ENCODE results near the gene PAX8. TPM values are rescaled to one million over a fixed set of nuclear protein-coding genes. Genes with fewer than 3 reads are reported as not detected.

PAX8 gene
- total and polyA plus RNA-seq, 2 experiments from 2014 or later, result 0.21 to 0.32 TPM

DNA sequence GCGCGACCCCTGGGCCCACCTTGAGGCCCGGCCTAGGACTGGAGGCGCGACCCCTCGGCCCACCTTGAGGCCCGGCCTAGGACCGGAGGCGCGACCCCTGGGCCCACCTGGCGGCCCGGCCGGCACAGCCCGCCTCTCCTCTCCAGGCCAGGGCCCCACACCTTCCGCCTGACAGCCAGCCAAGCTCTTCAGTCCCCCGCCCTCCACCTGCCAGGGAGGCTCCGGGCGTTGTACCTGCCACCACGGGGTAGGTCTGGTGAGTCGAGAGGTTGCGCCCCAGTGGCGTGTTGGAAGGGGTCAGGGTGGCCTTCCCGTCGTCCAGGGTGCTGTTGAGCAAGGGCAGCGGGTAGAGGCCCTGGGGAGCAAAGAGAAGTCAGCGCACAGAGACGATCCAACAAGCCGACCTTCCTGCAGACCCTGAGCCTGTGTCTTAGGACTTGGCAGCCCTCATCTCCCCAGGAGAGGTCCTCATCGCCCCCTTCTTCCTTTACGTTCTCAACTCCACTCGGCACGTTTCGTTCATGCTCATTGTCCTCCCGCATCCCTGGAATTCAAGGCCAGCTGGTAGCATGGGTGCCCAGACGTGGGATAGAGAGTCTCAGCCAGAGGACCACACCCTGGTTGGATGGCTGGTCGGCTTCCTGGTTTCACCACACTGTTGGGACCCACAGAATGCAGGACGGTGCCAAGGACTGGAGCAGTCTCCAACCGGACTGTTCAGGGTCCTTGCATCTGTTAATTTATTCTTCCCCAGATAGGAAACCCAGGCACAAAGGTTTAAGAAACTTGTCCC lies 42.2 kb downstream of the PAX8 start:
- H3K36me3 ChIP-seq (ENCODE audit: insufficient read depth), result no peaks in the 10 kb centered on the region
- peak overlapping the region; percentile 57; the same call in 1 of the 2 replicates for H3K4me3 ChIP-seq
- H3K27me3 ChIP-seq (ENCODE audit: insufficient read depth), result no peaks in the 10 kb centered on the region
- H3K4me2 ChIP-seq, result no peak overlapping the region
- no peak for ATAC-seq
- H2AFZ ChIP-seq, result no peak overlapping the region
- no peak overlapping the region for H3K27ac ChIP-seq (ENCODE audit: low read depth)
- no peaks in the 10 kb centered on the region for H3F3A ChIP-seq (replicated peaks; ENCODE audit: low read depth)
- peaks cover 5% of the 10 kb centered on the region for H3K27me3 Mint-ChIP-seq (ENCODE audit: insufficient read depth, low read depth, poor library complexity)
- DNase-seq (ENCODE audit: low spot score), result no peak
- no peaks in the 10 kb centered on the region for H4K20me1 ChIP-seq (replicated peaks; ENCODE audit: insufficient read depth)
- no peaks in the 10 kb centered on the region for H3K4me1 ChIP-seq (ENCODE audit: insufficient read depth)
- H3K27ac Mint-ChIP-seq, result no peak overlapping the region
- H3K79me2 ChIP-seq (replicated peaks; ENCODE audit: insufficient read depth), result 0 out of 2 replicates have a peak, but pooled peaks cover 9% of the 10 kb centered on the region
- TF ChIP-seq ZNF114 (CRISPR knock-in tag; IDR thresholded peaks at IDR 0.05) (no peak), ZNF331 (CRISPR knock-in tag; IDR thresholded peaks at IDR 0.05; ENCODE audit: low read depth) (no peak), POLR2AphosphoS5 (IDR thresholded peaks at IDR 0.05; ENCODE audit: low read depth) (no peak), EZH2 (IDR thresholded peaks at IDR 0.05; ENCODE audit: low read depth, unreplicated experiment) (no peak), EZH2phosphoT487 (IDR thresholded peaks at IDR 0.05; ENCODE audit: unreplicated experiment) (no peak), CREB1 (CRISPR knock-in tag; IDR thresholded peaks at IDR 0.05; ENCODE audit: low read depth) (no peak), NANOG (IDR thresholded peaks at IDR 0.05; ENCODE audit: borderline replicate concordance) (no peak), JUNB (IDR thresholded peaks at IDR 0.05; ENCODE audit: unreplicated experiment) (no peak), STAT1 (IDR thresholded peaks at IDR 0.05; ENCODE audit: unreplicated experiment) (no peak)
- TF ChIP-seq, protein P1, sequence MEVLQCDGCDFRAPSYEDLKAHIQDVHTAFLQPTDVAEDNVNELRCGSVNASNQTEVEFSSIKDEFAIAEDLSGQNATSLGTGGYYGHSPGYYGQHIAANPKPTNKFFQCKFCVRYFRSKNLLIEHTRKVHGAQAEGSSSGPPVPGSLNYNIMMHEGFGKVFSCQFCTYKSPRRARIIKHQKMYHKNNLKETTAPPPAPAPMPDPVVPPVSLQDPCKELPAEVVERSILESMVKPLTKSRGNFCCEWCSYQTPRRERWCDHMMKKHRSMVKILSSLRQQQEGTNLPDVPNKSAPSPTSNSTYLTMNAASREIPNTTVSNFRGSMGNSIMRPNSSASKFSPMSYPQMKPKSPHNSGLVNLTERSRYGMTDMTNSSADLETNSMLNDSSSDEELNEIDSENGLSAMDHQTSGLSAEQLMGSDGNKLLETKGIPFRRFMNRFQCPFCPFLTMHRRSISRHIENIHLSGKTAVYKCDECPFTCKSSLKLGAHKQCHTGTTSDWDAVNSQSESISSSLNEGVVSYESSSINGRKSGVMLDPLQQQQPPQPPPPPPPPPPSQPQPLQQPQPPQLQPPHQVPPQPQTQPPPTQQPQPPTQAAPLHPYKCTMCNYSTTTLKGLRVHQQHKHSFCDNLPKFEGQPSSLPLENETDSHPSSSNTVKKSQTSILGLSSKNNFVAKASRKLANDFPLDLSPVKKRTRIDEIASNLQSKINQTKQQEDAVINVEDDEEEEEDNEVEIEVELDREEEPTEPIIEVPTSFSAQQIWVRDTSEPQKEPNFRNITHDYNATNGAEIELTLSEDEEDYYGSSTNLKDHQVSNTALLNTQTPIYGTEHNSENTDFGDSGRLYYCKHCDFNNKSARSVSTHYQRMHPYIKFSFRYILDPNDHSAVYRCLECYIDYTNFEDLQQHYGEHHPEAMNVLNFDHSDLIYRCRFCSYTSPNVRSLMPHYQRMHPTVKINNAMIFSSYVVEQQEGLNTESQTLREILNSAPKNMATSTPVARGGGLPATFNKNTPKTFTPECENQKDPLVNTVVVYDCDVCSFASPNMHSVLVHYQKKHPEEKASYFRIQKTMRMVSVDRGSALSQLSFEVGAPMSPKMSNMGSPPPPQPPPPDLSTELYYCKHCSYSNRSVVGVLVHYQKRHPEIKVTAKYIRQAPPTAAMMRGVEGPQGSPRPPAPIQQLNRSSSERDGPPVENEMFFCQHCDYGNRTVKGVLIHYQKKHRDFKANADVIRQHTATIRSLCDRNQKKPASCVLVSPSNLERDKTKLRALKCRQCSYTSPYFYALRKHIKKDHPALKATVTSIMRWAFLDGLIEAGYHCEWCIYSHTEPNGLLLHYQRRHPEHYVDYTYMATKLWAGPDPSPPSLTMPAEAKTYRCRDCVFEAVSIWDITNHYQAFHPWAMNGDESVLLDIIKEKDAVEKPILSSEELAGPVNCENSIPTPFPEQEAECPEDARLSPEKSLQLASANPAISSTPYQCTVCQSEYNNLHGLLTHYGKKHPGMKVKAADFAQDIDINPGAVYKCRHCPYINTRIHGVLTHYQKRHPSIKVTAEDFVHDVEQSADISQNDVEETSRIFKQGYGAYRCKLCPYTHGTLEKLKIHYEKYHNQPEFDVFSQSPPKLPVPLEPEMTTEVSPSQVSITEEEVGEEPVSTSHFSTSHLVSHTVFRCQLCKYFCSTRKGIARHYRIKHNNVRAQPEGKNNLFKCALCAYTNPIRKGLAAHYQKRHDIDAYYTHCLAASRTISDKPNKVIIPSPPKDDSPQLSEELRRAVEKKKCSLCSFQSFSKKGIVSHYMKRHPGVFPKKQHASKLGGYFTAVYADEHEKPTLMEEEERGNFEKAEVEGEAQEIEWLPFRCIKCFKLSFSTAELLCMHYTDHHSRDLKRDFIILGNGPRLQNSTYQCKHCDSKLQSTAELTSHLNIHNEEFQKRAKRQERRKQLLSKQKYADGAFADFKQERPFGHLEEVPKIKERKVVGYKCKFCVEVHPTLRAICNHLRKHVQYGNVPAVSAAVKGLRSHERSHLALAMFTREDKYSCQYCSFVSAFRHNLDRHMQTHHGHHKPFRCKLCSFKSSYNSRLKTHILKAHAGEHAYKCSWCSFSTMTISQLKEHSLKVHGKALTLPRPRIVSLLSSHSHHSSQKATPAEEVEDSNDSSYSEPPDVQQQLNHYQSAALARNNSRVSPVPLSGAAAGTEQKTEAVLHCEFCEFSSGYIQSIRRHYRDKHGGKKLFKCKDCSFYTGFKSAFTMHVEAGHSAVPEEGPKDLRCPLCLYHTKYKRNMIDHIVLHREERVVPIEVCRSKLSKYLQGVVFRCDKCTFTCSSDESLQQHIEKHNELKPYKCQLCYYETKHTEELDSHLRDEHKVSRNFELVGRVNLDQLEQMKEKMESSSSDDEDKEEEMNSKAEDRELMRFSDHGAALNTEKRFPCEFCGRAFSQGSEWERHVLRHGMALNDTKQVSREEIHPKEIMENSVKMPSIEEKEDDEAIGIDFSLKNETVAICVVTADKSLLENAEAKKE (CRISPR knock-in tag; IDR thresholded peaks at IDR 0.05), result no peak
- TF ChIP-seq, protein P2, sequence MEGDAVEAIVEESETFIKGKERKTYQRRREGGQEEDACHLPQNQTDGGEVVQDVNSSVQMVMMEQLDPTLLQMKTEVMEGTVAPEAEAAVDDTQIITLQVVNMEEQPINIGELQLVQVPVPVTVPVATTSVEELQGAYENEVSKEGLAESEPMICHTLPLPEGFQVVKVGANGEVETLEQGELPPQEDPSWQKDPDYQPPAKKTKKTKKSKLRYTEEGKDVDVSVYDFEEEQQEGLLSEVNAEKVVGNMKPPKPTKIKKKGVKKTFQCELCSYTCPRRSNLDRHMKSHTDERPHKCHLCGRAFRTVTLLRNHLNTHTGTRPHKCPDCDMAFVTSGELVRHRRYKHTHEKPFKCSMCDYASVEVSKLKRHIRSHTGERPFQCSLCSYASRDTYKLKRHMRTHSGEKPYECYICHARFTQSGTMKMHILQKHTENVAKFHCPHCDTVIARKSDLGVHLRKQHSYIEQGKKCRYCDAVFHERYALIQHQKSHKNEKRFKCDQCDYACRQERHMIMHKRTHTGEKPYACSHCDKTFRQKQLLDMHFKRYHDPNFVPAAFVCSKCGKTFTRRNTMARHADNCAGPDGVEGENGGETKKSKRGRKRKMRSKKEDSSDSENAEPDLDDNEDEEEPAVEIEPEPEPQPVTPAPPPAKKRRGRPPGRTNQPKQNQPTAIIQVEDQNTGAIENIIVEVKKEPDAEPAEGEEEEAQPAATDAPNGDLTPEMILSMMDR (conservative IDR thresholded peaks at IDR 0.05; ENCODE audit: low read depth in 2 of 2), result no peak
- TF ChIP-seq, protein P3, sequence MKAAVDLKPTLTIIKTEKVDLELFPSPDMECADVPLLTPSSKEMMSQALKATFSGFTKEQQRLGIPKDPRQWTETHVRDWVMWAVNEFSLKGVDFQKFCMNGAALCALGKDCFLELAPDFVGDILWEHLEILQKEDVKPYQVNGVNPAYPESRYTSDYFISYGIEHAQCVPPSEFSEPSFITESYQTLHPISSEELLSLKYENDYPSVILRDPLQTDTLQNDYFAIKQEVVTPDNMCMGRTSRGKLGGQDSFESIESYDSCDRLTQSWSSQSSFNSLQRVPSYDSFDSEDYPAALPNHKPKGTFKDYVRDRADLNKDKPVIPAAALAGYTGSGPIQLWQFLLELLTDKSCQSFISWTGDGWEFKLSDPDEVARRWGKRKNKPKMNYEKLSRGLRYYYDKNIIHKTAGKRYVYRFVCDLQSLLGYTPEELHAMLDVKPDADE (IDR thresholded peaks at IDR 0.05), result no peak
- TF ChIP-seq, protein P4, sequence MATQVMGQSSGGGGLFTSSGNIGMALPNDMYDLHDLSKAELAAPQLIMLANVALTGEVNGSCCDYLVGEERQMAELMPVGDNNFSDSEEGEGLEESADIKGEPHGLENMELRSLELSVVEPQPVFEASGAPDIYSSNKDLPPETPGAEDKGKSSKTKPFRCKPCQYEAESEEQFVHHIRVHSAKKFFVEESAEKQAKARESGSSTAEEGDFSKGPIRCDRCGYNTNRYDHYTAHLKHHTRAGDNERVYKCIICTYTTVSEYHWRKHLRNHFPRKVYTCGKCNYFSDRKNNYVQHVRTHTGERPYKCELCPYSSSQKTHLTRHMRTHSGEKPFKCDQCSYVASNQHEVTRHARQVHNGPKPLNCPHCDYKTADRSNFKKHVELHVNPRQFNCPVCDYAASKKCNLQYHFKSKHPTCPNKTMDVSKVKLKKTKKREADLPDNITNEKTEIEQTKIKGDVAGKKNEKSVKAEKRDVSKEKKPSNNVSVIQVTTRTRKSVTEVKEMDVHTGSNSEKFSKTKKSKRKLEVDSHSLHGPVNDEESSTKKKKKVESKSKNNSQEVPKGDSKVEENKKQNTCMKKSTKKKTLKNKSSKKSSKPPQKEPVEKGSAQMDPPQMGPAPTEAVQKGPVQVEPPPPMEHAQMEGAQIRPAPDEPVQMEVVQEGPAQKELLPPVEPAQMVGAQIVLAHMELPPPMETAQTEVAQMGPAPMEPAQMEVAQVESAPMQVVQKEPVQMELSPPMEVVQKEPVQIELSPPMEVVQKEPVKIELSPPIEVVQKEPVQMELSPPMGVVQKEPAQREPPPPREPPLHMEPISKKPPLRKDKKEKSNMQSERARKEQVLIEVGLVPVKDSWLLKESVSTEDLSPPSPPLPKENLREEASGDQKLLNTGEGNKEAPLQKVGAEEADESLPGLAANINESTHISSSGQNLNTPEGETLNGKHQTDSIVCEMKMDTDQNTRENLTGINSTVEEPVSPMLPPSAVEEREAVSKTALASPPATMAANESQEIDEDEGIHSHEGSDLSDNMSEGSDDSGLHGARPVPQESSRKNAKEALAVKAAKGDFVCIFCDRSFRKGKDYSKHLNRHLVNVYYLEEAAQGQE (IDR thresholded peaks at IDR 0.05; ENCODE audit: unreplicated experiment), result no peak
- H3K9me3 Mint-ChIP-seq, result no peaks in the 10 kb centered on the region; the same call in 2 of the 3 replicates
- H3K4me1 Mint-ChIP-seq, result peaks cover 7% of the 10 kb centered on the region; the same call in 2 of the 3 replicates
- H3K36me3 Mint-ChIP-seq (ENCODE audit: low read depth), result no peaks in the 10 kb centered on the region
- H3K4me3 Mint-ChIP-seq, result no peak overlapping the region
- H3K9me2 ChIP-seq (ENCODE audit: insufficient read depth), result no peaks in the 10 kb centered on the region

Data from GM23338 (cell line).